Subcutaneous abdominal adipose tissue (tissue), 5 donors: ENCODE data around the gene CACNA1B.
"Not testable (repeated sequence)": the region's sequence is repeated elsewhere in the genome, so short reads cannot be mapped to it uniquely, and the experiment has no call there.

Source experiments
- H3K27ac ChIP-seq: one replicate; pipeline ENCODE4 v1.7.0; 2013; ENCODE audit warnings: low read depth, mild to moderate bottlenecking, inconsistent platforms, low read length, moderate library complexity
- H3K27me3 ChIP-seq, 5 donors: one replicate each; pipeline ENCODE4 v1.7.0; 2013; ENCODE audit warnings: low read length in 5 of 5, inconsistent platforms in 1 of 5; ENCODE audit not compliant: control insufficient read depth in 5 of 5, insufficient read depth in 4 of 5
- H3K36me3 ChIP-seq, 5 donors: one replicate each; pipeline ENCODE4 v1.7.0; 2013; ENCODE audit warnings: low read length in 5 of 5; ENCODE audit not compliant: control insufficient read depth in 5 of 5, insufficient read depth in 5 of 5
- H3K4me1 ChIP-seq, 5 donors: one replicate each; pipeline ENCODE4 v1.7.0; 2013; ENCODE audit warnings: low read length in 5 of 5, mild to moderate bottlenecking in 3 of 5, moderate library complexity in 1 of 5; ENCODE audit not compliant: control insufficient read depth in 5 of 5, insufficient read depth in 5 of 5
- H3K4me3 ChIP-seq, 5 donors: one replicate each; pipeline ENCODE4 v1.7.0; 2013; ENCODE audit warnings: low read length in 5 of 5, low read depth in 1 of 5
- H3K9ac ChIP-seq, 5 donors: one replicate each; pipeline ENCODE4 v1.7.0; 2013; ENCODE audit warnings: low read length in 5 of 5, mild to moderate bottlenecking in 4 of 5, moderate library complexity in 3 of 5
- H3K9me3 ChIP-seq, 5 donors: one replicate each; pipeline ENCODE4 v1.7.0; 2013; ENCODE audit warnings: low read length in 5 of 5; ENCODE audit not compliant: control insufficient read depth in 5 of 5
- donor health status: healthy.
- donor health status: healthy.
- donor health status: healthy.
- donor health status: healthy.
- donor health status: healthy.

CACNA1B gene

GRCh38 chr9:138128027-138128426 lies 250.4 kb downstream of the CACNA1B start:
- not testable (repeated sequence) for H3K9me3 ChIP-seq, H3K27me3 ChIP-seq, H3K27ac ChIP-seq, H3K4me1 ChIP-seq, H3K9ac ChIP-seq, H3K4me3 ChIP-seq, H3K36me3 ChIP-seq

GRCh38 chr9:138129318-138129717 lies 251.7 kb downstream of the CACNA1B start:
- H3K36me3 ChIP-seq, H3K9ac ChIP-seq, H3K4me1 ChIP-seq, H3K9me3 ChIP-seq, H3K4me3 ChIP-seq, H3K27ac ChIP-seq, H3K27me3 ChIP-seq: not testable (repeated sequence)

GRCh38 chr9:138132946-138133705 lies 255.5 kb downstream of the CACNA1B start:
- not testable (repeated sequence) for H3K9me3 ChIP-seq, H3K27me3 ChIP-seq, H3K4me1 ChIP-seq

GRCh38 chr9:138134581-138134980 lies 257.0 kb downstream of the CACNA1B start:
- not testable (repeated sequence) for H3K4me1 ChIP-seq, H3K36me3 ChIP-seq, H3K27me3 ChIP-seq, H3K27ac ChIP-seq, H3K9ac ChIP-seq, H3K9me3 ChIP-seq, H3K4me3 ChIP-seq

More at GRCh38 chr9:138132946-138133705, 255.5 kb downstream of the CACNA1B start:
- not testable (repeated sequence) for H3K4me3 ChIP-seq, H3K27ac ChIP-seq, H3K36me3 ChIP-seq, H3K9ac ChIP-seq

- not testable (repeated sequence) for H3K27ac ChIP-seq, H3K27me3 ChIP-seq, H3K9ac ChIP-seq, H3K4me1 ChIP-seq, H3K36me3 ChIP-seq, H3K9me3 ChIP-seq, H3K4me3 ChIP-seq
Measured at GRCh38 chr9:138139096-138139495, 261.5 kb downstream of the CACNA1B start.

GRCh38 chr9:138140980-138141379 lies 263.4 kb downstream of the CACNA1B start:
- not testable (repeated sequence) for H3K27me3 ChIP-seq, H3K9me3 ChIP-seq, H3K9ac ChIP-seq, H3K4me1 ChIP-seq, H3K4me3 ChIP-seq, H3K27ac ChIP-seq, H3K36me3 ChIP-seq

GRCh38 chr9:138142528-138143244 lies 265.1 kb downstream of the CACNA1B start:
- not testable (repeated sequence) for H3K27ac ChIP-seq, H3K4me1 ChIP-seq

GRCh38 chr9:138143491-138143890 lies 265.9 kb downstream of the CACNA1B start:
- not testable (repeated sequence) for H3K9ac ChIP-seq, H3K9me3 ChIP-seq, H3K27ac ChIP-seq, H3K4me1 ChIP-seq, H3K27me3 ChIP-seq, H3K36me3 ChIP-seq, H3K4me3 ChIP-seq

More at GRCh38 chr9:138142528-138143244, 265.1 kb downstream of the CACNA1B start:
- not testable (repeated sequence) for H3K9me3 ChIP-seq, H3K36me3 ChIP-seq, H3K27me3 ChIP-seq, H3K9ac ChIP-seq, H3K4me3 ChIP-seq

GRCh38 chr9:138147556-138147955 lies 270.0 kb downstream of the CACNA1B start:
- not testable (repeated sequence) for H3K27ac ChIP-seq, H3K4me3 ChIP-seq, H3K9ac ChIP-seq, H3K4me1 ChIP-seq, H3K36me3 ChIP-seq, H3K9me3 ChIP-seq, H3K27me3 ChIP-seq

- not testable (repeated sequence) for H3K9me3 ChIP-seq, H3K36me3 ChIP-seq, H3K27me3 ChIP-seq, H3K4me1 ChIP-seq, H3K27ac ChIP-seq, H3K9ac ChIP-seq
- H3K4me3 ChIP-seq = peak overlapping the region in 3 of 5 donors; percentile 47 to 62 (median 48)
Measured at GRCh38 chr9:138149672-138150656, 272.4 kb downstream of the CACNA1B start.
